MM.1S (cell line): ENCODE data around the gene FCGR2B.
A peak's percentile ranks its signal among the peaks of the same experiment; 100 is the strongest.
"Not testable (repeated sequence)": the region's sequence is repeated elsewhere in the genome, so short reads cannot be mapped to it uniquely, and the experiment has no call there.

Experiments used
- DNase-seq: peaks from one replicate; pipeline ENCODE4 v3.0.0-alpha.2; 2015
- H2AFZ ChIP-seq: fragments of 300-600 bp; sonication (generic); 2 replicates; pipeline ENCODE4 v1.6.0; 2016; ENCODE audit warnings: antibody characterized with exemption, low read length
- H3F3A ChIP-seq: fragments of 300-600 bp; sonication (generic); 2 replicates; pipeline ENCODE4 v1.6.1; 2016; ENCODE audit warnings: mild to moderate bottlenecking, antibody characterized with exemption, low read length, moderate library complexity, mixed read lengths; ENCODE audit not compliant: insufficient read depth
- H3K27ac ChIP-seq: fragments of 300-600 bp; sonication (generic); 2 replicates; pipeline ENCODE4 v1.5.1; 2016; ENCODE audit warnings: mild to moderate bottlenecking, low read length
- H3K27me3 ChIP-seq: fragments of 300-600 bp; sonication (generic); replicated peaks from 2 replicates; pipeline ENCODE4 v1.6.0; 2016; ENCODE audit warnings: low read length; ENCODE audit not compliant: insufficient read depth
- H3K36me3 ChIP-seq: fragments of 300-600 bp; sonication (generic); replicated peaks from 2 replicates; pipeline ENCODE4 v1.6.1; 2016; ENCODE audit warnings: mild to moderate bottlenecking, low read length, mixed read lengths; ENCODE audit not compliant: insufficient read depth
- H3K4me1 ChIP-seq: fragments of 300-600 bp; sonication (generic); 2 replicates; pipeline ENCODE4 v1.6.1; 2016; ENCODE audit warnings: low read length, mixed read lengths
- H3K4me2 ChIP-seq: fragments of 300-600 bp; sonication (generic); 2 replicates; pipeline ENCODE4 v1.6.0; 2016; ENCODE audit warnings: low read depth, low read length
- H3K4me3 ChIP-seq: fragments of 300-600 bp; sonication (generic); 2 replicates; pipeline ENCODE4 v1.5.1; 2016; ENCODE audit warnings: low read length, mixed read lengths
- H3K79me2 ChIP-seq: fragments of 300-600 bp; sonication (generic); 2 replicates; pipeline ENCODE4 v1.6.1; 2016; ENCODE audit warnings: mixed run types, low read length, mixed read lengths
- H3K9ac ChIP-seq: fragments of 300-600 bp; sonication (generic); 2 replicates; pipeline ENCODE4 v1.6.1; 2016; ENCODE audit warnings: low read length, mixed read lengths
- H3K9me2 ChIP-seq: fragments of 300-600 bp; sonication (generic); replicated peaks from 2 replicates; pipeline ENCODE4 v1.6.1; 2016; ENCODE audit warnings: mild to moderate bottlenecking, low read length, mixed read lengths; ENCODE audit not compliant: insufficient read depth
- H3K9me3 ChIP-seq: fragments of 300-600 bp; sonication (generic); replicated peaks from 2 replicates; pipeline ENCODE4 v1.6.1; 2016; ENCODE audit warnings: mild to moderate bottlenecking, low read length, mixed read lengths; ENCODE audit not compliant: insufficient read depth
- H4K20me1 ChIP-seq: fragments of 300-600 bp; sonication (generic); 2 replicates; pipeline ENCODE4 v1.6.1; 2016; ENCODE audit warnings: mild to moderate bottlenecking, low read length, moderate library complexity, mixed read lengths; ENCODE audit not compliant: insufficient read depth
- TF ChIP-seq, protein P1 (sequence below): fragments of 300-600 bp; sonication (generic); IDR thresholded peaks from 2 replicates; pipeline ENCODE4 v1.5.1; 2016; ENCODE audit warnings: antibody characterized with exemption, low read length, mixed read lengths

The FCGR2B gene

GRCh38 chr1:161647507-161648360 lies 15.2 kb upstream of the FCGR2B start:
- TF ChIP-seq, protein P1, sequence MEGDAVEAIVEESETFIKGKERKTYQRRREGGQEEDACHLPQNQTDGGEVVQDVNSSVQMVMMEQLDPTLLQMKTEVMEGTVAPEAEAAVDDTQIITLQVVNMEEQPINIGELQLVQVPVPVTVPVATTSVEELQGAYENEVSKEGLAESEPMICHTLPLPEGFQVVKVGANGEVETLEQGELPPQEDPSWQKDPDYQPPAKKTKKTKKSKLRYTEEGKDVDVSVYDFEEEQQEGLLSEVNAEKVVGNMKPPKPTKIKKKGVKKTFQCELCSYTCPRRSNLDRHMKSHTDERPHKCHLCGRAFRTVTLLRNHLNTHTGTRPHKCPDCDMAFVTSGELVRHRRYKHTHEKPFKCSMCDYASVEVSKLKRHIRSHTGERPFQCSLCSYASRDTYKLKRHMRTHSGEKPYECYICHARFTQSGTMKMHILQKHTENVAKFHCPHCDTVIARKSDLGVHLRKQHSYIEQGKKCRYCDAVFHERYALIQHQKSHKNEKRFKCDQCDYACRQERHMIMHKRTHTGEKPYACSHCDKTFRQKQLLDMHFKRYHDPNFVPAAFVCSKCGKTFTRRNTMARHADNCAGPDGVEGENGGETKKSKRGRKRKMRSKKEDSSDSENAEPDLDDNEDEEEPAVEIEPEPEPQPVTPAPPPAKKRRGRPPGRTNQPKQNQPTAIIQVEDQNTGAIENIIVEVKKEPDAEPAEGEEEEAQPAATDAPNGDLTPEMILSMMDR = peak; percentile 29; the same call in 1 of the 2 replicates
- not testable (repeated sequence) for H3K9ac ChIP-seq, H3K36me3 ChIP-seq, H3K9me2 ChIP-seq, H3K27me3 ChIP-seq, H3K79me2 ChIP-seq, H4K20me1 ChIP-seq, H3K4me3 ChIP-seq, H3K9me3 ChIP-seq, H3K27ac ChIP-seq, H3K4me2 ChIP-seq, H3F3A ChIP-seq, H2AFZ ChIP-seq, H3K4me1 ChIP-seq
- peak; percentile 7 for DNase-seq

DNA sequence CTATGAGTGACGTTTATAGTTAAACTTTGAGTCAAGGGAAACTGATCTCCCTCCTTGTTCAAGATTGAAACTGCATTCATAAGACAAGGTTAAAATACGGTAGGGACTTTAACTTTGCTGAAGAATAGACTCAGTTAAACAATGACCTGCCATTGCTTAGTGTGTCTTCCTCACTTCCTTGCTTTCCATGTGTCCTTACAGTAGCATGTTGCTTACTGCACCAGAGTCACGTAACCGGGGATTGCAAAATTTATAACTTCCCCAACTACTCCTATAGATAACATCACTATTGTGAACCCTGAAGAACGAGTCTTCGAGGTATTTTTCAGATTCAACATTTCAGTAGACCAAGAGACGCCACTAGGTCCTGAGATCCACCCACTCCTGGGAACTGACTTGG lies 9.4 kb upstream of the FCGR2B start:
- H3K4me1 ChIP-seq, H3K4me2 ChIP-seq, H3K27me3 ChIP-seq, DNase-seq, H3K36me3 ChIP-seq, H3F3A ChIP-seq, H3K9ac ChIP-seq, H3K9me2 ChIP-seq, H4K20me1 ChIP-seq, H2AFZ ChIP-seq, H3K79me2 ChIP-seq, H3K4me3 ChIP-seq, H3K27ac ChIP-seq, H3K9me3 ChIP-seq: not testable (repeated sequence)

DNA sequence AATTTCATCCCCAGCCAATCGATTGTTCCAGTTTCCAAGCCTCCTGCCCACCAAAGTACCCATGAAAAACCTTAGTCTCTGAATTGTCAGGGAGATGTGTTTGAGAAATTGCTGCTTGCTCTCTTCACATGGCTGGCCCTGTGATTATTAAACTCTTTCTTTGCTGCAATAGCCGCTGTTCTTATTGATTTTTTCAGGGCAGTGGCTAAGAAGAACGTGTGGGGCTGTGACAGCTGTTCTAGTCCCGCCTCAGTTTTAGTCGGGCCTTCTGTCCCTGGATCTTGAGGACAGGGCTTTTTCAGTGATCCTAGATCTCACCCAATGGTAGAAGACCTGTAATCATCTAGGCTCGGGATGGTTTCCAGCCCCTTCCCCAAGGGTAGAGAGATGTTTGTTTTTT lies 9.0 kb upstream of the FCGR2B start:
- not testable (repeated sequence) for H3K4me1 ChIP-seq, H4K20me1 ChIP-seq, H3K9me2 ChIP-seq, H3K27ac ChIP-seq, H3F3A ChIP-seq, H3K9me3 ChIP-seq, H2AFZ ChIP-seq, H3K27me3 ChIP-seq, H3K4me2 ChIP-seq, H3K79me2 ChIP-seq, DNase-seq, H3K9ac ChIP-seq, H3K36me3 ChIP-seq, H3K4me3 ChIP-seq

DNA sequence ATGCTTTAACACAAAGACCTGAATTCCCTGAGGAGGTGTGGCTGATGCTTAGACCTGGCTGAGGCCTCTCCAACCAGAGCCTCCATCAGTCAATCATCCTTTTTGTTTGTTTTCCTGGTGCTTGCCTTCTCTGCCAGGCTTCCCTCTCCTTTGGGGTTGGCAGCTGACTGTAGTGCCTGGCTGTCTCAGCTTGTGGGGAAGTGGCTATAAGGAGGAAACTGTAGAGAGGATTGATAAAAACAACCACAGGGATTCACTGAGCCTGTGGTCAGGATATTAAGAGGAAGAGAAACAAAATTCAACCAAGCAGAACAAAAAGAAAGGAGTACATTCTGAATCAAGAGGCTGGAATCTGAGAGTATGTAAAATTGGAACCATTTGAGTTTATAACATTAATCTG lies 4.4 kb upstream of the FCGR2B start:
- H3K9me3 ChIP-seq, H3K9ac ChIP-seq, H3K4me2 ChIP-seq, H3K27ac ChIP-seq, H3F3A ChIP-seq, H3K4me3 ChIP-seq, H3K4me1 ChIP-seq, DNase-seq, H3K79me2 ChIP-seq, H2AFZ ChIP-seq, H3K27me3 ChIP-seq, H3K9me2 ChIP-seq, H3K36me3 ChIP-seq, H4K20me1 ChIP-seq: not testable (repeated sequence)

DNA sequence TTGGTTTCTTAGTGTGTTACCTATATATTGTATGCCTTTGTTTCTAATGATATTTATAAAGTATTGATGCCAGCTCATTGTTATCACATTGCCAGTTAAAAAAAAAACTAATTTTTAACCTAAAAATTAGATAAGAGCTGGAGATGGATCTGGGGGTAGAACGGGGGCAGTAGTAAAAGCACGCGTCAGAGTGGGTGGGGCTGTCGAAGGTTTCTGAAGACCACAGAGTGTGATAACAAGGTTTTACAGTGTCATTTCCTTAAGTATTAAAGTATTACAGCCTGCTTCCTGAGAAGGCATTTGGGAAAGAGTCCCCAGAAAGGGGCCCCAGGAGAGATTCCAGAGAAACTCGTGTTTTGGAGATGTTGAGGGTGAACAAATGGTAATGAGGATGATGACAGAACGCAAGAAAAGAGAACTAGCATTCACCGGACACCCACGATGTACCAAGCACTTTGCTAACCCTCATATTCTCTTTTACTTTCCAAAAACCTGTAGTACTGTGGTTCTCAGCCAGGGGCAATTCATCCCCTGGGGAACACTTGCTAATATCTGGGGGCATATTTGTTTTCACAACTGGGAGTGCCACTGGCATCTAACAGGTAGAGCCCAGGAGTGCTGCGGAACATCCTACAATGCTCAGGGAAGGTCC lies 1.2 kb upstream of the FCGR2B start:
- H3K9me3 ChIP-seq, H3K27ac ChIP-seq, DNase-seq, H3K9ac ChIP-seq, H3K4me1 ChIP-seq, H3K27me3 ChIP-seq, H3K4me3 ChIP-seq, H2AFZ ChIP-seq, H3K4me2 ChIP-seq, H3K79me2 ChIP-seq, H3K9me2 ChIP-seq, H4K20me1 ChIP-seq, H3K36me3 ChIP-seq, H3F3A ChIP-seq: not testable (repeated sequence)

GRCh38 chr1:161663569-161663968 lies 626 bp downstream of the FCGR2B start:
- not testable (repeated sequence) for H3K4me3 ChIP-seq, H3K79me2 ChIP-seq, H2AFZ ChIP-seq, H3K27me3 ChIP-seq, H3F3A ChIP-seq, H4K20me1 ChIP-seq, H3K27ac ChIP-seq, H3K9me2 ChIP-seq, H3K36me3 ChIP-seq, H3K9ac ChIP-seq, H3K9me3 ChIP-seq, DNase-seq, H3K4me1 ChIP-seq, H3K4me2 ChIP-seq

DNA sequence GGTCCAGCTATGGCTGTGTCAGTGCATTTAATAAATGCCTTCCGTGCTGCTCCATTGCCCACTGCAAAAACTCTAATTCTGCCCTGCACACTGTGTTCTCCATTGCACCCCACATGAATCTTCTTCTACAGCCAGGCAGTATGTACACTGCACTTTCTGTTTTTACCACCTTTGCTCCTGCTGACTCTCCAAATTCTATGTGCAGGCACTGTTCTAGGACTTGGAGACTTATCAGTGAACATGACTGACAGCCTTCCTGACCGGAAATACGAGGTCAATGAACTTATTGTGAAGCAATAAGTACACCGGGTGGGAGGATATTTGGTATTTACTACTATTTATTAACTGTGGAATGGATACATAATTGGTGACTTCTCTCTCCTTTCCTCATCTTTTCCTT lies 1.7 kb downstream of the FCGR2B start:
- H3K27me3 ChIP-seq, H4K20me1 ChIP-seq, H3K9me3 ChIP-seq, H3K4me3 ChIP-seq, H3K9ac ChIP-seq, H3F3A ChIP-seq, DNase-seq, H3K4me1 ChIP-seq, H3K4me2 ChIP-seq, H3K27ac ChIP-seq, H3K36me3 ChIP-seq, H3K79me2 ChIP-seq, H3K9me2 ChIP-seq, H2AFZ ChIP-seq: not testable (repeated sequence)
